Gastrocnemius medialis (tissue), 4 donors: ENCODE measurements around the gene EPHA4. TPM values are rescaled to one million over a fixed set of nuclear protein-coding genes. Genes with fewer than 3 reads are reported as not detected.

Experiments
- ATAC-seq, 2 donors: fragments of 150-250 bp; one replicate each; pipeline ENCODE4 v1.9.1; 2016
- DNase-seq, 2 donors: peaks; one replicate each; pipeline ENCODE4 v3.0.0-alpha.2; 2019
- H3K27ac ChIP-seq, 4 donors: fragments of 200-600 bp; sonication (generic); 1 replicate in 1 of 4; 2 replicates in 3 of 4; pipeline ENCODE4 v1.5.1; 2016 to 2018; ENCODE audit warnings: mild to moderate bottlenecking in 2 of 4, moderate library complexity in 1 of 4
- H3K27me3 ChIP-seq, 3 donors: fragments of 200-600 bp; sonication (generic) in 2 of 3; 1 replicate in 1 of 3; 2 replicates in 2 of 3; pipeline versions ENCODE4 v1.5.1 to v1.6.0; 2016 to 2019; ENCODE audit warnings: mild to moderate bottlenecking in 1 of 3, moderate library complexity in 1 of 3
- H3K36me3 ChIP-seq, 2 donors: fragments of 200-600 bp; sonication (generic) in 1 of 2; one replicate each; pipeline ENCODE4 v1.5.1; 2017 to 2018
- H3K4me1 ChIP-seq, 2 donors: fragments of 200-600 bp; sonication (generic) in 1 of 2; one replicate each; pipeline ENCODE4 v1.5.1; 2016 to 2017; ENCODE audit warnings: mild to moderate bottlenecking in 2 of 2
- H3K4me3 ChIP-seq, 4 donors: fragments of 200-600 bp; sonication (generic) in 3 of 4; 1 replicate in 1 of 4; 2 replicates in 3 of 4; pipeline ENCODE4 v1.5.1; 2016 to 2019; ENCODE audit warnings: mild to moderate bottlenecking in 2 of 4
- H3K9me3 ChIP-seq, 3 donors: fragments of 200-600 bp; sonication (generic) in 2 of 3; 1 replicate in 1 of 3; 2 replicates in 2 of 3; pipeline ENCODE4 v1.5.1; 2016 to 2019
- CTCF ChIP-seq, 5 experiments: fragments of 450-650 bp in 3 of 5; fragments of 200-600 bp in 2 of 5; sonication (generic) in 2 of 5; IDR thresholded peaks in 4 of 5; conservative IDR thresholded peaks in 1 of 5; 1 replicate in 4 of 5; 2 replicates in 1 of 5; pipeline ENCODE4 v1.5.1; 2016 to 2019; ENCODE audit warnings: antibody characterized with exemption in 5 of 5, mild to moderate bottlenecking in 3 of 5, moderate library complexity in 3 of 5
- POLR2A ChIP-seq, 2 donors: fragments of 450-650 bp; IDR thresholded peaks; one replicate each; pipeline ENCODE4 v1.6.1; 2017; ENCODE audit warnings: antibody characterized with exemption in 2 of 2, mild to moderate bottlenecking in 2 of 2, moderate library complexity in 2 of 2
- in situ Hi-C, 4 donors: fragments of 200-750 bp; cut with MboI; loops; one replicate each; pipeline versions ENCODE4 v1.15.0 to v1.8.0; 2017; ENCODE audit warnings: low sequenced_read_pairs in 4 of 4
- intact Hi-C: fragments of 100-400 bp; cut with DNase I; formaldehyde crosslinking; loops from one replicate; pipeline ENCODE4 v1.15.1; 2023; ENCODE audit warnings: low total_unique reads
- total RNA-seq, 4 donors: library from RNA; depleted of rRNA; stranded (reverse); fragments of >200 nt; gene quantifications; one replicate each; pipeline versions ENCODE4 v1.1.0 to v1.2.3, GENCODE V29; 2016

The EPHA4 gene
- total RNA-seq, 4 donors from 2014 or later: 6.3 to 18.8 (median 13.0) TPM

DNA sequence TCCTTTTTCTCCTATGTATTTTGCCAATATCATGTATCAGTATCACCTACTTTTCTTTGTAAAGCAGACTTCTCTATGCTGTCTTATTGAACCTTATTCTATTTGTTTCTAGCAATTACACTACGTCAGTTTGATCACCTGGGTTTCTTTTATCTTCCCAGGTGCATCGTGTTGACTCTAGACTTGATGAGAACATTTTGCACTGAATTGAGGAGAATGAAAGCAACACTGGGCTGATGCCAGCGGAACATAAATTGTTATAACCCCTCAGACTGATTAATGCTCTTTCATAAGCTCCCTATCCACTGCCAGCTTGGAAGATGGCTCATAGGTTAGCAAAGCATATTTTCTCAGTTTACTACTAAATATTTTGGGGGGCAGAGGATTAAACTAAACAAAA, 140.6 kb downstream of the EPHA4 start:
- intact Hi-C loops: no loop called here
- Histone ChIP-seq H3K4me3 (no peak overlapping the region), H3K9me3 (no peaks in the 10 kb centered on the region), H3K4me1 (peaks cover 0 to 12% of the 10 kb centered on the region in 2 donors), H3K27ac (no peak overlapping the region), H3K27me3 (no peaks in the 10 kb centered on the region), H3K36me3 (peaks cover 0 to 9% of the 10 kb centered on the region in 2 donors)
- ATAC-seq (no peak), DNase-seq (no peak)
- TF ChIP-seq POLR2A (IDR thresholded peaks at IDR 0.05): no peak
- TF ChIP-seq CTCF (IDR thresholded peaks at IDR 0.05 in 4 of 5, conservative IDR thresholded peaks at IDR 0.05 in 1 of 5): no peak
- in situ Hi-C loops: no loop called here

- in situ Hi-C loops (no loop called here), intact Hi-C loops (no loop called here)
- H3K4me3 ChIP-seq: no peak overlapping the region
- H3K27me3 ChIP-seq: no peaks in the 10 kb centered on the region
- peaks cover 0 to 9% of the 10 kb centered on the region in 2 donors for H3K36me3 ChIP-seq
- no peak overlapping the region for H3K27ac ChIP-seq
- H3K9me3 ChIP-seq: no peaks in the 10 kb centered on the region
- peaks cover 0 to 12% of the 10 kb centered on the region in 2 donors for H3K4me1 ChIP-seq
- no peak for TF ChIP-seq POLR2A (IDR thresholded peaks at IDR 0.05)
- no peak for TF ChIP-seq CTCF (IDR thresholded peaks at IDR 0.05 in 4 of 5, conservative IDR thresholded peaks at IDR 0.05 in 1 of 5)
- peak in 1 of 2 donors; percentile 69 for ATAC-seq
- peak; percentile 31 to 37 for DNase-seq
Measured at GRCh38 chr2:221429741-221430491, 142.2 kb downstream of the EPHA4 start.

DNA sequence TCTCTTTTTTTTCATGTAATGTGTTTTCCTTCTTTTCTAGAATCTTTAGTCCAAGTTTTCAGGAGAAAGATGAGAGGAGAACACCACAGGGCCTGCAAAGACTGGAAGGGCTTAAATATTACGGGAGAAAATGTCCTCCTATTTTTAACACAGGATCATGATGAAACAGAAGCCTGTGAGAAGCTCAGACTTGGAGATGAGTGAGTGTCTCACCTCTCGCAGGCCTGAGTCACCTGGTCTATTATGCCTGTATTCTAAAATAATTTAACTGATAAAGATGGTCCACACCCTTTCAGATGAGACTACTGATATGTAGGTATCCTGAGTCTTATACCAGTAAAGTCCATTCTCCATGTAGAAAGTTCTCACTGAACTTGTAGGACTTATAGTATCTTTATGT, 143.2 kb downstream of the EPHA4 start:
- H3K4me1 ChIP-seq: peaks cover 0 to 12% of the 10 kb centered on the region in 2 donors
- TF ChIP-seq CTCF (IDR thresholded peaks at IDR 0.05 in 4 of 5, conservative IDR thresholded peaks at IDR 0.05 in 1 of 5): no peak
- no peak for TF ChIP-seq POLR2A (IDR thresholded peaks at IDR 0.05)
- H3K4me3 ChIP-seq: no peak overlapping the region
- H3K36me3 ChIP-seq: peaks cover 0 to 3% of the 10 kb centered on the region in 2 donors
- no peak for DNase-seq
- ATAC-seq: no peak
- intact Hi-C loops: no loop called here
- H3K27me3 ChIP-seq: no peaks in the 10 kb centered on the region
- in situ Hi-C loops: no loop called here
- no peak overlapping the region for H3K27ac ChIP-seq
- H3K9me3 ChIP-seq: no peaks in the 10 kb centered on the region

GRCh38 chr2:221426929-221427328, 145.2 kb downstream of the EPHA4 start:
- in situ Hi-C loops (no loop called here), intact Hi-C loops (no loop called here)
- ATAC-seq (no peak), DNase-seq (no peak)
- no peaks in the 10 kb centered on the region for H3K27me3 ChIP-seq
- H3K9me3 ChIP-seq: no peaks in the 10 kb centered on the region
- H3K27ac ChIP-seq: no peak overlapping the region
- H3K4me1 ChIP-seq: peaks cover 0 to 16% of the 10 kb centered on the region in 2 donors
- no peaks in the 10 kb centered on the region for H3K36me3 ChIP-seq
- no peak overlapping the region for H3K4me3 ChIP-seq
- TF ChIP-seq POLR2A (IDR thresholded peaks at IDR 0.05) (no peak), CTCF (IDR thresholded peaks at IDR 0.05 in 4 of 5, conservative IDR thresholded peaks at IDR 0.05 in 1 of 5) (no peak)
